HepG2 (cell line): ENCODE results near the gene FGD4. TPM values are rescaled to one million over a fixed set of nuclear protein-coding genes. Genes with fewer than 3 reads are reported as not detected.

Source experiments
- ATAC-seq: fragments of 200-7000 bp; cut with Tn5 transposase; 3 replicates; pipeline ENCODE4 v1.9.1; 2020; ENCODE audit warnings: mild to moderate bottlenecking, moderate library complexity
- BruUV-seq: library from RNA; stranded (reverse); fragments of 400-500 nt; replicated peaks from 2 replicates; lab custom pipeline; 2021; lab: Mats Ljungman, UMichigan
- CTCF ChIA-PET: fragments of 300-600 bp; formaldehyde crosslinking; extraction: SDS; loops from one replicate; lab custom pipeline; 2021; ENCODE audit warnings: low total read pairs, inconsistent platforms, low intra/inter-chr PET ratio; lab: Yijun Ruan, JAX
- POLR2A ChIA-PET: fragments of 350-600 bp; sonication (Branson Sonifier 250); formaldehyde crosslinking; loops from one replicate; lab custom pipeline; 2020; ENCODE audit warnings: antibody characterized with exemption, inconsistent platforms; lab: Yijun Ruan, JAX
- DNase-seq: peaks from one replicate; pipeline ENCODE4 v3.0.0-alpha.2; 2015; ENCODE audit warnings: low spot score
- FAIRE-seq: peaks from 3 replicates; lab custom pipeline; 2011; peaks lifted over from hg19 to GRCh38; lab: Jason Lieb, UNC
- H2AFZ ChIP-seq: one replicate; pipeline ENCODE4 v1.6.1; 2011; ENCODE audit warnings: low read length, inconsistent platforms
- H3K27ac ChIP-seq: fragments of 300-600 bp; 3 replicates; pipeline ENCODE4 v1.8.0; 2011; ENCODE audit warnings: mixed run types, mild to moderate bottlenecking, mixed read lengths, low read length, inconsistent platforms; ENCODE audit not compliant: insufficient read depth; ENCODE audit errors: extremely low read length
- H3K27me3 ChIP-seq, 2 experiments: fragments of 200-600 bp in 1 of 2; 2 replicates in 1 of 2; 3 replicates in 1 of 2; pipeline versions ENCODE4 v1.6.0 to v1.8.0; 2011; ENCODE audit warnings: low read length in 2 of 2, mild to moderate bottlenecking in 2 of 2, moderate library complexity in 2 of 2, inconsistent platforms in 1 of 2; ENCODE audit not compliant: insufficient read depth in 2 of 2, control insufficient read depth in 1 of 2
- H3K36me3 ChIP-seq, 2 experiments: fragments of 200-600 bp in 1 of 2; replicated peaks in 1 of 2; 2 replicates in 1 of 2; 3 replicates in 1 of 2; pipeline versions ENCODE4 v1.5.1 to v1.8.0; 2011; ENCODE audit warnings: low read length in 2 of 2, inconsistent platforms in 1 of 2; ENCODE audit not compliant: insufficient read depth in 2 of 2, control insufficient read depth in 1 of 2
- H3K4me1 ChIP-seq: 2 replicates; pipeline ENCODE4 v1.5.1; 2012; ENCODE audit warnings: low read length, inconsistent platforms; ENCODE audit not compliant: insufficient read depth
- H3K4me2 ChIP-seq: 2 replicates; pipeline ENCODE4 v1.6.0; 2011; ENCODE audit warnings: low read depth, low read length, inconsistent platforms
- H3K4me3 ChIP-seq, 3 experiments: fragments of 200-600 bp in 1 of 3; sonication (generic), shearing (Covaris generic) in 1 of 3; replicated peaks in 1 of 3; 2 replicates each; pipeline ENCODE4 v1.5.1; 2011 to 2016; ENCODE audit warnings: low read length in 3 of 3, inconsistent platforms in 2 of 3, low read depth in 2 of 3, mild to moderate bottlenecking in 2 of 3, control low read depth in 1 of 3, mixed read lengths in 1 of 3; ENCODE audit not compliant: insufficient read depth in 1 of 3
- H3K79me2 ChIP-seq: one replicate; pipeline ENCODE4 v1.6.1; 2011; ENCODE audit warnings: low read length, inconsistent platforms; ENCODE audit not compliant: insufficient read depth
- H3K9ac ChIP-seq: 2 replicates; pipeline ENCODE4 v1.6.0; 2011; ENCODE audit warnings: mild to moderate bottlenecking, low read depth, low read length, inconsistent platforms; ENCODE audit not compliant: insufficient read depth
- H3K9me3 ChIP-seq: 2 replicates; pipeline ENCODE4 v1.5.1; 2012; ENCODE audit warnings: mild to moderate bottlenecking, low read length
- H4K20me1 ChIP-seq: 2 replicates; pipeline ENCODE4 v1.6.0; 2011; ENCODE audit warnings: inconsistent platforms, mild to moderate bottlenecking, low read length, moderate library complexity; ENCODE audit not compliant: insufficient read depth
- AKNA ChIP-seq: sonication (generic); formaldehyde crosslinking; IDR thresholded peaks from 2 replicates; pipeline ENCODE4 v1.4.0; 2020; ENCODE audit warnings: missing genetic modification reagents, borderline replicate concordance
- KLF16 ChIP-seq, 2 experiments: sonication (generic) in 1 of 2; formaldehyde crosslinking in 1 of 2; IDR thresholded peaks; 2 replicates each; pipeline versions ENCODE4 v1.6.1 to v1.8.0; 2016 to 2023; ENCODE audit warnings: missing genetic modification reagents in 2 of 2, missing compliant biosample characterization in 1 of 2
- ZMAT3 ChIP-seq: sonication (generic); formaldehyde crosslinking; conservative IDR thresholded peaks from 2 replicates; pipeline ENCODE4 v1.7.0; 2021; ENCODE audit warnings: missing genetic modification reagents
- WGBS: methylation state at CpG from one replicate; pipeline ENCODE4 v1.1.6; 2017; ENCODE audit warnings: low lambda C conversion rate; 5-methylcytosine and 5-hydroxymethylcytosine counted together
- in situ Hi-C: cut with HindIII; loops from 2 replicates; pipeline ENCODE4 v1.10.0; 2017; ENCODE audit warnings: low pct_unique_long_range_greater_than_20kb; ENCODE audit not compliant: extremely low pct_ligation_motif_present
- intact Hi-C: fragments of 100-400 bp; cut with micrococcal nuclease; formaldehyde crosslinking; loops from one replicate; pipeline ENCODE4 v1.10.0; 2022; ENCODE audit not compliant: unreplicated experiment
- polyA plus RNA-seq, 8 experiments: library from polyadenylated mRNA; depleted of rRNA in 3 of 8; stranded (reverse) in 7 of 8; unstranded in 1 of 8; fragments of >200 nt; fragmentation: Illumina TruSeq in 4 of 8; extraction: Trizol in 4 of 8; gene quantifications; 2 replicates each; pipeline versions ENCODE4 v1.2.1 to v1.2.3, GENCODE V29; 2011 to 2016; ENCODE audit warnings: low read depth in 4 of 8, missing spikeins in 1 of 8, mixed read lengths in 1 of 8; ENCODE audit not compliant: insufficient read depth in 1 of 8
- total RNA-seq, 5 experiments: library from RNA; depleted of rRNA; stranded (reverse); fragments of >200 nt; fragmentation: Illumina TruSeq; extraction: Trizol; gene quantifications; 2 replicates each; pipeline ENCODE4 v1.2.3, GENCODE V29; 2016; ENCODE audit warnings: low read depth in 1 of 5

Gene FGD4
- total and polyA plus RNA-seq, 2 of the 13 experiments (the other 11 are each of a cell fraction or from before 2014, with no cell fraction given) = 4.6 to 6.6 TPM

- H3K4me3 ChIP-seq = no peak overlapping the region
- no peaks in the 10 kb centered on the region for H3K9me3 ChIP-seq
- CTCF ChIA-PET = no interaction called here
- H2AFZ ChIP-seq = no peak overlapping the region
- H3K27me3 ChIP-seq = no peaks in the 10 kb centered on the region
- H4K20me1 ChIP-seq = no peaks in the 10 kb centered on the region
- WGBS = 94% methylated on average over 4 of the region's 4 CpGs
- FAIRE-seq (no peak), ATAC-seq (no peak), DNase-seq (no peak)
- in situ Hi-C loops (no loop called here), intact Hi-C loops (no loop called here)
- peaks cover 4 to 35% of the 10 kb centered on the region in 2 experiments for H3K36me3 ChIP-seq
- TF ChIP-seq KLF16 (CRISPR knock-in tag; IDR thresholded peaks at IDR 0.05) (no peak), ZMAT3 (no peak), AKNA (CRISPR knock-in tag) (no peak)
- H3K9ac ChIP-seq = no peak overlapping the region
- H3K79me2 ChIP-seq = no peaks in the 10 kb centered on the region
- no peak overlapping the region for H3K27ac ChIP-seq
- no TSS peak for BruUV-seq
- POLR2A ChIA-PET = no interaction called here
- no peaks in the 10 kb centered on the region for H3K4me1 ChIP-seq
- H3K4me2 ChIP-seq = no peak overlapping the region
These were observed 228.6 kb downstream of the FGD4 start for GRCh38 chr12:32627976-32628375.
